Measurements from ENCODE around the gene A1CF.

A1CF gene

GRCh38 chr10:50830066-50830465 is 55.4 kb downstream of the A1CF start:
- no peak overlapping the region for H3K4me3 ChIP-seq (replicated peaks; ENCODE audit: low read depth, low read length)
- TF ChIP-seq CTCF (IDR thresholded peaks at IDR 0.05; ENCODE audit: low read depth, low read length, missing control alignments) = no peak
- DNase-seq (ENCODE audit: extremely low read depth, low read depth) = no peak

- H3K4me3 ChIP-seq (replicated peaks; ENCODE audit: low read depth, low read length) = no peak overlapping the region
- TF ChIP-seq CTCF (IDR thresholded peaks at IDR 0.05; ENCODE audit: low read depth, low read length, missing control alignments) = no peak
Observed at GRCh38 chr10:50824782-50825181, 60.6 kb downstream of the A1CF start.

DNA sequence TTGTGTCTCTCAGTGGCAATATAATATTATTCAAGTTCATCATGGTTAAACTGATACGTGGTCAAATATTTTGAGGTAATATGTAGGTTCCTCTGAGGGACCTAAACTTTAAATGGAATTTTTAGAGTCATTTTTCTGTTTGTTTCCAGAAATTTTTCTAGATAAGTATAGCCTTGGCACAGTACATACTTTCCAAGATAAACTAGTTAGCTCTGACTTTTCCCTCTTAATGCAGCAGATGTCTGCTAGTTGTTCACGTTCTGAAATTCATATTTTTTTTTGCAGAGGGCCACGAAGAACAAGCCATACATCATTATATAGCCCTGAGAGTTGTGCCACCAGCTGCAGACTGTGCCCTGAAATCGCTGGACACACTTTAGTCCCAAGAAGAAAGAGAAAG is 61.6 kb downstream of the A1CF start:
- H3K4me3 ChIP-seq (replicated peaks; ENCODE audit: low read depth, low read length) = no peak overlapping the region
- DNase-seq (ENCODE audit: extremely low read depth, low read depth) = no peak
- no peak for TF ChIP-seq CTCF (IDR thresholded peaks at IDR 0.05; ENCODE audit: low read depth, low read length, missing control alignments)

More at GRCh38 chr10:50824782-50825181, 60.6 kb downstream of the A1CF start:
- no peak for DNase-seq (ENCODE audit: extremely low read depth, low read depth)

GRCh38 chr10:50809596-50809995 is 75.8 kb downstream of the A1CF start:
- TF ChIP-seq CTCF (IDR thresholded peaks at IDR 0.05; ENCODE audit: low read depth, low read length, missing control alignments) = no peak
- no peak overlapping the region for H3K4me3 ChIP-seq (replicated peaks; ENCODE audit: low read depth, low read length)
- no peak for DNase-seq (ENCODE audit: extremely low read depth, low read depth)

DNA sequence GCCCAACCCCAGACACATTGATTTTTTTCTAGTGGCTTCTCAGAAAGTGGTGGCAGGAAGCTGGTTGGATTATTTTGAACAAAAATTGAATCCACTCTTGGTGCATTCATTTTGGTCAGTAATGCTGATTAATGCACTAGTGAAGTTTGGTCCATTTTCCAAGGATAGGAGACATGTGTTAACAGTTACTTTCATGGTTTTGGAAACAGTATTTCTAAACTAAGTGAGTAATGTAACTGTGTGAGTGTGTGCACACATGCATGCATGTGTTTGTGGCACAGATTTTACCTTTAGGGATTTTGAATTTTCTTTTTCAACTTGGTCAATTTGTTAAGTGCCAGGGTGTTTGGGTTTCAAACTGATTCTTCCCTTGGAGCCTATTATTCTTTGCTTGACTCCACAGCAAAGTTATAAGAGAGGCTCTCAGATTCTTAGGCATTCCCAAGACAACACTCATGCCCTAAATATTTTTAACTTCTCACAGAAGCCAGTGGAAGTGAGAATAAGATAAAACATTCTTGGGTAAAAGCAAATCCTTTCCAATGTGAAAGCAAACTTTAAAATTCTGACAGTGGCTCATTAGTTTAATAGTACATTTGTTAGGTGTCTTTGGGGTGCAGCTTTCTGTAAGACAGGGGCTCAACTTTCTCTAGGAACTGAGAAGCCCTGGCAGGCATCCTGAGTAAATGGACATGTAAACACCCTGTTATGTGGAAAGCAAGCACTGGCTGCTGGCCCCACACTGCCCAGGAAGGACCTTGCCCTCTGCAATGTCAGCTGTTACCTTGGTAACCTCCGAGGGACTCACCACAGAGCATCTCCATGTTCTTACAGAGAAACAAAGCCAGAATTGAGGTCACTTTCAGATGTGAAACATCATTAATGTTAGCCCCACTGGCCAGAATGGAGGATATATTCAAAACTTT is 77.3 kb downstream of the A1CF start:
- no peak for DNase-seq (ENCODE audit: extremely low read depth, low read depth)
- no peak for TF ChIP-seq CTCF (IDR thresholded peaks at IDR 0.05; ENCODE audit: low read depth, low read length, missing control alignments)
- no peak overlapping the region for H3K4me3 ChIP-seq (replicated peaks; ENCODE audit: low read depth, low read length)

DNA sequence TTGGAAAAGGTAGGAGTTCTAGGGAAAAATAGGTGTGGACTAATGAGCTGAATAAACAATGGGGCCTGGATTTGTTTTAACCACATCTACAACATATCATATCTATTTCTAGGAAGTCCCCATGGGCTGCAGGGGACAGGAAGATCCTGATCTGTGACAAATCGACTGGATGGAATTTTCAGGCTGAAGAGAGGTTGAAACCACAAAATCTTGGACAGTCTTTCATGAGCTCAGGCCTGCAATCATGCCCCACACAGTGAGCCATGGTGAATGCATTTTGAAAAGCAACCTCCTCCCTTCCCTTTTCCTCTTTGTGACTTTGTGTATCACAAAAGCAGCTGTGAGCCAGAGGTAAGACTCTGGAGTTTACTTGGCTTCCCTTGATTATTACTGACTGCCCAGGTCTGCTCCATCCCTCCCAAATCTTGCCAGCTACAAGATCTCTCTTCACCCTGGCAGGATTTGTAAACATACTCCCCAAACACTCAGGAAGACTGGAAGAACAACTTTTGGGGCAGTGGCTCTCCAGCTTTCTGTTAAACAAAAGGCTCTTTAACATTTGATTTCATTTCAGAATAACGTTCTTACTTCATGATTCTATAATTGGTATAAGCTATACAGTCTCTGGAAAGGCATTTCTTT is 79.3 kb downstream of the A1CF start:
- no peak for DNase-seq (ENCODE audit: extremely low read depth, low read depth)
- H3K4me3 ChIP-seq (replicated peaks; ENCODE audit: low read depth, low read length) = no peak overlapping the region
- TF ChIP-seq CTCF (IDR thresholded peaks at IDR 0.05; ENCODE audit: low read depth, low read length, missing control alignments) = no peak
